Activated CD4-positive, CD25-positive, alpha-beta regulatory T cell treated with anti-CD3 and anti-CD28 coated beads, Interleukin-2, amount 50 U/mL, for 24 hours (primary cell): ENCODE results near the gene BLTP1.

Source experiments
- ATAC-seq, 2 donors: fragments of 150-1000 bp; cut with Tn5 transposase; one replicate each; pipeline ENCODE4 v1.10.0; 2021; ENCODE audit warnings: mild to moderate bottlenecking in 1 of 2, moderate library complexity in 1 of 2

The BLTP1 gene

GRCh38 chr4:122170775-122171174 is 18.6 kb downstream of the BLTP1 start:
- no peak for ATAC-seq

GRCh38 chr4:122171323-122171722 is 19.2 kb downstream of the BLTP1 start:
- ATAC-seq: no peak

- no peak for ATAC-seq
Observed at GRCh38 chr4:122172266-122172665, 20.1 kb downstream of the BLTP1 start.

GRCh38 chr4:122178961-122179360 is 26.8 kb downstream of the BLTP1 start:
- ATAC-seq: no peak

- peak; percentile 65 to 98 for ATAC-seq
Observed at GRCh38 chr4:122195718-122196117, 43.6 kb downstream of the BLTP1 start.
